ENCODE measurements around the gene IL1R1. TPM values are rescaled to one million over a fixed set of nuclear protein-coding genes. Genes with fewer than 3 reads are reported as not detected.
"Not testable (repeated sequence)": the region's sequence is repeated elsewhere in the genome, so short reads cannot be mapped to it uniquely, and the experiment has no call there.

The IL1R1 gene
- total RNA-seq, 2 experiments from 2014 or later, result not detected

DNA sequence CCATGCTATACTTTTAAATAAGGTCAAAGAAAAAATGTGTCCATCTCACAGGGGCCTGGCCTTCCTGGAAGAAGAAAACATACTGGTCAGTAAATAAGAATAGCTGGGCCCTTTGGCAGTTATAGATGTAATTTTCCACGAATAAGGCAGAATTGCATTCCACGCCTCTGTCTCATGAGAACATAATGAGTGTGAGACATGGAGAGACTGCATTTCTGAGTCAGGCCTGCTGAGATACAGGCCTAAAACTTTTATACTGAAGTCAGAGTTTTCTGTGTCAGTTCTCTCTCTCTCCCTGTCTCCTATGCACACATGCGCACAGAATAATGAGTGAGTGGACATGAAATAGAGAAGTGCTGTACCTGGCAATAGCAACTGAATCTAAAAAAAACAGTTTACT lies 20.4 kb upstream of the IL1R1 start:
- H3K27ac ChIP-seq (ENCODE audit: low read depth, low read length, poor library complexity, severe bottlenecking), result no peak overlapping the region
- TF ChIP-seq EZH2phosphoT487 (IDR thresholded peaks at IDR 0.05; ENCODE audit: borderline replicate concordance, low read depth, low read length), result no peak
- TF ChIP-seq, protein P1, sequence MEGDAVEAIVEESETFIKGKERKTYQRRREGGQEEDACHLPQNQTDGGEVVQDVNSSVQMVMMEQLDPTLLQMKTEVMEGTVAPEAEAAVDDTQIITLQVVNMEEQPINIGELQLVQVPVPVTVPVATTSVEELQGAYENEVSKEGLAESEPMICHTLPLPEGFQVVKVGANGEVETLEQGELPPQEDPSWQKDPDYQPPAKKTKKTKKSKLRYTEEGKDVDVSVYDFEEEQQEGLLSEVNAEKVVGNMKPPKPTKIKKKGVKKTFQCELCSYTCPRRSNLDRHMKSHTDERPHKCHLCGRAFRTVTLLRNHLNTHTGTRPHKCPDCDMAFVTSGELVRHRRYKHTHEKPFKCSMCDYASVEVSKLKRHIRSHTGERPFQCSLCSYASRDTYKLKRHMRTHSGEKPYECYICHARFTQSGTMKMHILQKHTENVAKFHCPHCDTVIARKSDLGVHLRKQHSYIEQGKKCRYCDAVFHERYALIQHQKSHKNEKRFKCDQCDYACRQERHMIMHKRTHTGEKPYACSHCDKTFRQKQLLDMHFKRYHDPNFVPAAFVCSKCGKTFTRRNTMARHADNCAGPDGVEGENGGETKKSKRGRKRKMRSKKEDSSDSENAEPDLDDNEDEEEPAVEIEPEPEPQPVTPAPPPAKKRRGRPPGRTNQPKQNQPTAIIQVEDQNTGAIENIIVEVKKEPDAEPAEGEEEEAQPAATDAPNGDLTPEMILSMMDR (conservative IDR thresholded peaks at IDR 0.05; ENCODE audit: low read length), result no peak
- ChIA-PET CTCF (ENCODE audit: unreplicated experiment) (no interaction called here), POLR2A (no interaction called here)
- no peak for DNase-seq (ENCODE audit: low spot score)
- no peaks in the 10 kb centered on the region for H3K36me3 ChIP-seq (ENCODE audit: insufficient read depth, low read length)
- intact Hi-C loops (cut with micrococcal nuclease; ENCODE audit: unreplicated experiment), result loop anchor here (10.0 kb wide), 1 partner anchor 1077 kb away; no protein-coding TSS in a partner anchor
- no TSS peak for BruUV-seq (replicated peaks)
- H3K4me1 ChIP-seq (ENCODE audit: insufficient read depth, low read length, poor library complexity, severe bottlenecking), result no peaks in the 10 kb centered on the region
- no peak overlapping the region for H3K4me3 ChIP-seq (ENCODE audit: low read depth, low read length, poor library complexity, severe bottlenecking)
- H3K9me3 ChIP-seq (ENCODE audit: low read length), result no peaks in the 10 kb centered on the region
- H2AFZ ChIP-seq (ENCODE audit: low read length), result no peak overlapping the region
- H3K79me2 ChIP-seq (ENCODE audit: insufficient read depth, low read depth, low read length), result no peaks in the 10 kb centered on the region
- no peaks in the 10 kb centered on the region for H3K9me2 ChIP-seq (ENCODE audit: insufficient read depth, low read length)
- H3K4me2 ChIP-seq (ENCODE audit: low read length), result no peak overlapping the region
- no peaks in the 10 kb centered on the region for H4K20me1 ChIP-seq (ENCODE audit: insufficient read depth, low read length)

DNA sequence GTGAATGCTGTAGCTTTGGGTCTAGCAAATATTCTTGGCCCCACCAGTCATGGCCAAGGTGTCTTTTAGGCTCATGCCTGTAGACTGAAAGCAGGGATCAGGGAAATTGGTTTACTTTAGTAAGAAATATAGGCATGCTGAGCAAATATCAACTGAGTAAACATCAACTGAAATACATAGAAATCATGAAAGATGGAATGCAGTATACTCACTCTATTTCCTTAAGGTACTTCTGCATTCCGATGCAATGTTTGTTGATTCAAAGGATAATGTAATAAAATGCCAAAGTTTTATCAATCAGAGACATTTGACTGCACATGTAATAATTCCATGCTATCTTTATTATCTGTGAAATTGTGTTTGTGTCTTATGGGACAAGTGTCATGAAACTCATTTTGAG lies 19.6 kb upstream of the IL1R1 start:
- ChIA-PET POLR2A (no interaction called here), CTCF (ENCODE audit: unreplicated experiment) (no interaction called here)
- Histone ChIP-seq H3K27ac (ENCODE audit: low read depth, low read length, poor library complexity, severe bottlenecking) (no peak overlapping the region), H3K4me2 (ENCODE audit: low read length) (no peak overlapping the region), H3K9me2 (ENCODE audit: insufficient read depth, low read length) (no peaks in the 10 kb centered on the region), H3K79me2 (ENCODE audit: insufficient read depth, low read depth, low read length) (no peaks in the 10 kb centered on the region), H3K9me3 (ENCODE audit: low read length) (no peaks in the 10 kb centered on the region), H3K4me3 (ENCODE audit: low read depth, low read length, poor library complexity, severe bottlenecking) (no peak overlapping the region), H3K4me1 (ENCODE audit: insufficient read depth, low read length, poor library complexity, severe bottlenecking) (no peaks in the 10 kb centered on the region), H2AFZ (ENCODE audit: low read length) (no peak overlapping the region), H4K20me1 (ENCODE audit: insufficient read depth, low read length) (no peaks in the 10 kb centered on the region), H3K36me3 (ENCODE audit: insufficient read depth, low read length) (no peaks in the 10 kb centered on the region)
- no peak for DNase-seq (ENCODE audit: low spot score)
- intact Hi-C loops (cut with micrococcal nuclease; ENCODE audit: unreplicated experiment), result loop anchor here (10.0 kb wide), 1 partner anchor 1078 kb away; no protein-coding TSS in a partner anchor
- TF ChIP-seq, protein P1 (conservative IDR thresholded peaks at IDR 0.05; ENCODE audit: low read length), result no peak
- TF ChIP-seq EZH2phosphoT487 (IDR thresholded peaks at IDR 0.05; ENCODE audit: borderline replicate concordance, low read depth, low read length), result no peak
- no TSS peak for BruUV-seq (replicated peaks)

DNA sequence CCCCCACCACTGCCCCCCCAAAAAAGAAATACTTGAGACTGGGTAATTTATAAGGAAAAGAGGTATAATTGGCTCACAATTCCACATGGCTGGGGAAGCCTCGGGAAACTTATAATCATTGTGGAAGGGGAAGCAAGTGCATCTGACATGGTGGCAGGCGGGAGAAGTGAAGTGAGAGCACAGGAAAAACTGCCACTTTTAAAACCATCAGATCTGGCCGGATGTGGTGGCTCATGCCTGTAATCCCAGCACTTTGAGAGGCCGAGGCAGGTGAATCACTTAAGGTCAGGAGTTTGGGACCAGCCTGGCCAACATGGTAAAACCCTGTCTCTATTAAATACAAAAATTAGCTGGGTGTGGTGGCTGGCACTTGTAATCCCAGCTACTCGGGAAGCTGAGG lies 18.1 kb upstream of the IL1R1 start:
- H2AFZ ChIP-seq (ENCODE audit: low read length); H3K4me3 ChIP-seq (ENCODE audit: low read depth, low read length, poor library complexity, severe bottlenecking); H3K27ac ChIP-seq (ENCODE audit: low read depth, low read length, poor library complexity, severe bottlenecking); DNase-seq (ENCODE audit: low spot score); H3K4me2 ChIP-seq (ENCODE audit: low read length); H3K4me1 ChIP-seq (ENCODE audit: insufficient read depth, low read length, poor library complexity, severe bottlenecking); CTCF ChIA-PET (ENCODE audit: unreplicated experiment); H3K36me3 ChIP-seq (ENCODE audit: insufficient read depth, low read length); POLR2A ChIA-PET; H4K20me1 ChIP-seq (ENCODE audit: insufficient read depth, low read length); H3K9me3 ChIP-seq (ENCODE audit: low read length); H3K79me2 ChIP-seq (ENCODE audit: insufficient read depth, low read depth, low read length); BruUV-seq (replicated peaks); H3K9me2 ChIP-seq (ENCODE audit: insufficient read depth, low read length): not testable (repeated sequence)
- intact Hi-C loops (cut with micrococcal nuclease; ENCODE audit: unreplicated experiment), result loop anchor here (10.0 kb wide), 1 partner anchor 1080 kb away; no protein-coding TSS in a partner anchor

All from OCI-LY7 (cell line).